ENCODE results near the gene CDH24. TPM values are rescaled to one million over a fixed set of nuclear protein-coding genes. Genes with fewer than 3 reads are reported as not detected.
A peak's percentile ranks its signal among the peaks of the same experiment; 100 is the strongest.

CDH24 gene
- total and polyA plus RNA-seq, 2 of the 13 experiments (the other 11 are each of a cell fraction or from before 2014, with no cell fraction given): 0.69 to 0.99 TPM

DNA sequence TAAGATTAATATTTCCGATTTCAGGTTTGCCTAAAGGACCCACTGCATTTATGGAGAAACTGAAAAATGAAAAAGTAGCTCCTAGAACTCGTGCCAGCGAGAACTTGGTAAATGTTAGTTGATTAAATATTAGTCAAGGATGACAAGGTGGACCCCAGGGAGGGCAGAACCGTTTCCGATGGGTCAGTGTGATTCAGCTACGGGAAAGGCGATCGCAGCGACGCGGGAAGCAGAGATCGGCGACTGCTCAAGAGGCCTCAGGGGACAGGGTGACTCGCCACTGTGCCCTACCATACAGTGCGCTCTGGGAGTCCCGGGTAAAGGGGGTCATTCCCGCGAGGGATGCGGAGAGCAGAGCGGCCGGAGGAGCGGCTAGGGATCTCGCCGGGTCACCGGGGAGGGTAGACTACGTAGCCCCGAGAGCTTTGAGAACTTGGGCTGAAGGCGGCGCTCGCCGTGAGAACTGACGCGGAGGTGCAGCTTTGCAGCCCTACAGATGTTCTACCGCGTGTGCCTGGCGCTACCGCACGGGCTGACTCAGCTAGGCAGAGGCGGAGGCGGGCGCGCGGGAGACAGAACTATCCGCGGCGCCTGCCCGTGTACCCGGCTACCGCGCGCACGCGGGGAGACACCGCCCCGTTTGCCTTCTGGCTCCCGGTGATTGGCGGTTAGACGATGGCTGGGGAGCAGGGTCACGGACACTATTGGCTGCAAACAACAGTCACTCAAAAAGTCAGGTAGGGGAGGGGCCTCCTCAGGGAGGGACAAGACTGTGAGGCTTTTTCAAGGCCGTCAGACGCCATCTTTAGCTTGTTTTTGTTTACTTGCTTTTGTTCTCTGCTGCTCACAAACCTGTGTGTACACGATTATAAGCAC, 50.5 kb downstream of the CDH24 start (continued):
- TF ChIP-seq, protein P1, sequence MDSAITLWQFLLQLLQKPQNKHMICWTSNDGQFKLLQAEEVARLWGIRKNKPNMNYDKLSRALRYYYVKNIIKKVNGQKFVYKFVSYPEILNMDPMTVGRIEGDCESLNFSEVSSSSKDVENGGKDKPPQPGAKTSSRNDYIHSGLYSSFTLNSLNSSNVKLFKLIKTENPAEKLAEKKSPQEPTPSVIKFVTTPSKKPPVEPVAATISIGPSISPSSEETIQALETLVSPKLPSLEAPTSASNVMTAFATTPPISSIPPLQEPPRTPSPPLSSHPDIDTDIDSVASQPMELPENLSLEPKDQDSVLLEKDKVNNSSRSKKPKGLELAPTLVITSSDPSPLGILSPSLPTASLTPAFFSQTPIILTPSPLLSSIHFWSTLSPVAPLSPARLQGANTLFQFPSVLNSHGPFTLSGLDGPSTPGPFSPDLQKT (CRISPR knock-in tag; IDR thresholded peaks at IDR 0.05; ENCODE audit: borderline replicate concordance): peak; percentile 78
- TF ChIP-seq ZNF616 (CRISPR knock-in tag; IDR thresholded peaks at IDR 0.05; ENCODE audit: low read depth) (peak; percentile 98; the same call in 1 of the 2 replicates), ZNF552 (CRISPR knock-in tag; IDR thresholded peaks at IDR 0.05; ENCODE audit: borderline replicate concordance) (peak; percentile 47; the same call in 1 of the 2 replicates), ZNF83 (CRISPR knock-in tag; IDR thresholded peaks at IDR 0.05; ENCODE audit: borderline replicate concordance) (peak; percentile 83; the same call in 1 of the 2 replicates), ZNF234 (CRISPR knock-in tag; conservative IDR thresholded peaks at IDR 0.05) (peak; percentile 98), SETDB1 (CRISPR knock-in tag; IDR thresholded peaks at IDR 0.05; ENCODE audit: borderline replicate concordance) (no peak), SMAD1 (CRISPR knock-in tag; IDR thresholded peaks at IDR 0.05; ENCODE audit: borderline replicate concordance, low read depth) (peak; percentile 100; the same call in 1 of the 2 replicates), RAD51 (IDR thresholded peaks at IDR 0.05; ENCODE audit: borderline replicate concordance) (no peak), NCOA1 (CRISPR knock-in tag; IDR thresholded peaks at IDR 0.05) (peak; percentile 29; the same call in 1 of the 2 replicates), SIX1 (CRISPR knock-in tag; IDR thresholded peaks at IDR 0.05; ENCODE audit: borderline replicate concordance) (0 out of 2 replicates have a peak, but pooled peaks have one; percentile 32), XRCC5 (optimal IDR thresholded peaks at IDR 0.05; ENCODE audit: low read length) (peak; percentile 98), RAD21 (CRISPR knock-in tag; IDR thresholded peaks at IDR 0.05) (peak; percentile 91), MAFG (CRISPR knock-in tag; IDR thresholded peaks at IDR 0.05) (peak; percentile 91), ZNF556 (CRISPR knock-in tag; IDR thresholded peaks at IDR 0.05; ENCODE audit: borderline replicate concordance) (peak; percentile 100), TOPORS (CRISPR knock-in tag; IDR thresholded peaks at IDR 0.05) (peak; percentile 100)
- TF ChIP-seq, protein P2, sequence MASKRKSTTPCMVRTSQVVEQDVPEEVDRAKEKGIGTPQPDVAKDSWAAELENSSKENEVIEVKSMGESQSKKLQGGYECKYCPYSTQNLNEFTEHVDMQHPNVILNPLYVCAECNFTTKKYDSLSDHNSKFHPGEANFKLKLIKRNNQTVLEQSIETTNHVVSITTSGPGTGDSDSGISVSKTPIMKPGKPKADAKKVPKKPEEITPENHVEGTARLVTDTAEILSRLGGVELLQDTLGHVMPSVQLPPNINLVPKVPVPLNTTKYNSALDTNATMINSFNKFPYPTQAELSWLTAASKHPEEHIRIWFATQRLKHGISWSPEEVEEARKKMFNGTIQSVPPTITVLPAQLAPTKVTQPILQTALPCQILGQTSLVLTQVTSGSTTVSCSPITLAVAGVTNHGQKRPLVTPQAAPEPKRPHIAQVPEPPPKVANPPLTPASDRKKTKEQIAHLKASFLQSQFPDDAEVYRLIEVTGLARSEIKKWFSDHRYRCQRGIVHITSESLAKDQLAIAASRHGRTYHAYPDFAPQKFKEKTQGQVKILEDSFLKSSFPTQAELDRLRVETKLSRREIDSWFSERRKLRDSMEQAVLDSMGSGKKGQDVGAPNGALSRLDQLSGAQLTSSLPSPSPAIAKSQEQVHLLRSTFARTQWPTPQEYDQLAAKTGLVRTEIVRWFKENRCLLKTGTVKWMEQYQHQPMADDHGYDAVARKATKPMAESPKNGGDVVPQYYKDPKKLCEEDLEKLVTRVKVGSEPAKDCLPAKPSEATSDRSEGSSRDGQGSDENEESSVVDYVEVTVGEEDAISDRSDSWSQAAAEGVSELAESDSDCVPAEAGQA (IDR thresholded peaks at IDR 0.05; ENCODE audit: low read depth): peak; percentile 91
- TF ChIP-seq, protein P2 (CRISPR knock-in tag; IDR thresholded peaks at IDR 0.05; ENCODE audit: borderline replicate concordance): peak; percentile 62; the same call in 1 of the 2 replicates
- TF ChIP-seq, protein P3, sequence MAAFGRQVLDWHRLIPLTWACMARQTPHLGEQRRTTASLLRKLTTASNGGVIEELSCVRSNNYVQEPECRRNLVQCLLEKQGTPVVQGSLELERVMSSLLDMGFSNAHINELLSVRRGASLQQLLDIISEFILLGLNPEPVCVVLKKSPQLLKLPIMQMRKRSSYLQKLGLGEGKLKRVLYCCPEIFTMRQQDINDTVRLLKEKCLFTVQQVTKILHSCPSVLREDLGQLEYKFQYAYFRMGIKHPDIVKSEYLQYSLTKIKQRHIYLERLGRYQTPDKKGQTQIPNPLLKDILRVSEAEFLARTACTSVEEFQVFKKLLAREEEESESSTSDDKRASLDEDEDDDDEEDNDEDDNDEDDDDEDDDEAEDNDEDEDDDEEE (CRISPR knock-in tag; IDR thresholded peaks at IDR 0.05): peak; percentile 100
- TF ChIP-seq, protein P4, sequence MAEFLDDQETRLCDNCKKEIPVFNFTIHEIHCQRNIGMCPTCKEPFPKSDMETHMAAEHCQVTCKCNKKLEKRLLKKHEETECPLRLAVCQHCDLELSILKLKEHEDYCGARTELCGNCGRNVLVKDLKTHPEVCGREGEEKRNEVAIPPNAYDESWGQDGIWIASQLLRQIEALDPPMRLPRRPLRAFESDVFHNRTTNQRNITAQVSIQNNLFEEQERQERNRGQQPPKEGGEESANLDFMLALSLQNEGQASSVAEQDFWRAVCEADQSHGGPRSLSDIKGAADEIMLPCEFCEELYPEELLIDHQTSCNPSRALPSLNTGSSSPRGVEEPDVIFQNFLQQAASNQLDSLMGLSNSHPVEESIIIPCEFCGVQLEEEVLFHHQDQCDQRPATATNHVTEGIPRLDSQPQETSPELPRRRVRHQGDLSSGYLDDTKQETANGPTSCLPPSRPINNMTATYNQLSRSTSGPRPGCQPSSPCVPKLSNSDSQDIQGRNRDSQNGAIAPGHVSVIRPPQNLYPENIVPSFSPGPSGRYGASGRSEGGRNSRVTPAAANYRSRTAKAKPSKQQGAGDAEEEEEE (CRISPR knock-in tag; IDR thresholded peaks at IDR 0.05; ENCODE audit: borderline replicate concordance): peak; percentile 76; the same call in 1 of the 2 replicates
